ENCODE measurements around the gene NXPH2.

Gene NXPH2

GRCh38 chr2:138632066-138632620 is 148.0 kb downstream of the NXPH2 start:
- DNase-seq: no peak

GRCh38 chr2:138630164-138630563 is 150.0 kb downstream of the NXPH2 start:
- DNase-seq: no peak

GRCh38 chr2:138626148-138626547 is 154.0 kb downstream of the NXPH2 start:
- DNase-seq: no peak

GRCh38 chr2:138622613-138623012 is 157.6 kb downstream of the NXPH2 start:
- no peak for DNase-seq

GRCh38 chr2:138621139-138621538 is 159.1 kb downstream of the NXPH2 start:
- DNase-seq: no peak

GRCh38 chr2:138620431-138620830 is 159.8 kb downstream of the NXPH2 start:
- no peak for DNase-seq
